Esophagus muscularis mucosa (tissue), 4 donors: Measurements from ENCODE around the gene FBXW10. TPM values are rescaled to one million over a fixed set of nuclear protein-coding genes. Genes with fewer than 3 reads are reported as not detected.
"Not testable (repeated sequence)": the region's sequence is repeated elsewhere in the genome, so short reads cannot be mapped to it uniquely, and the experiment has no call there.

Source experiments
- DNase-seq: peaks from one replicate; pipeline ENCODE4 v3.0.0-alpha.2; 2017; ENCODE audit errors: extremely low spot score
- H3K27ac ChIP-seq, 4 donors: fragments of 200-600 bp; sonication (generic); replicated peaks in 1 of 4; 1 replicate in 3 of 4; 2 replicates in 1 of 4; pipeline ENCODE4 v1.5.1; 2016 to 2019; ENCODE audit warnings: mild to moderate bottlenecking in 1 of 4
- H3K27me3 ChIP-seq, 4 donors: fragments of 200-600 bp; sonication (generic); one replicate each; pipeline versions ENCODE4 v1.5.1 to v1.6.0; 2016 to 2019
- H3K36me3 ChIP-seq, 4 donors: fragments of 200-600 bp; sonication (generic); one replicate each; pipeline ENCODE4 v1.5.1; 2016 to 2019
- H3K4me1 ChIP-seq, 4 donors: fragments of 200-600 bp; sonication (generic); one replicate each; pipeline ENCODE4 v1.5.1; 2016 to 2019
- H3K4me3 ChIP-seq, 4 donors: fragments of 200-600 bp; sonication (generic); 1 replicate in 2 of 4; 2 replicates in 2 of 4; pipeline ENCODE4 v1.5.1; 2016 to 2019; ENCODE audit warnings: mild to moderate bottlenecking in 4 of 4, moderate library complexity in 1 of 4
- H3K9me3 ChIP-seq, 4 donors: fragments of 200-600 bp; sonication (generic); 1 replicate in 3 of 4; 2 replicates in 1 of 4; pipeline ENCODE4 v1.5.1; 2016 to 2019
- WGBS: methylation state at CpG from one replicate; pipeline ENCODE4 v1.1.5; 2018; 5-methylcytosine and 5-hydroxymethylcytosine counted together
- intact Hi-C: fragments of 100-400 bp; cut with DNase I; formaldehyde crosslinking; loops from one replicate; pipeline ENCODE4 v1.15.1; 2023
- small RNA-seq, 3 donors: library from RNA; depleted of rRNA; stranded (forward); fragments of <200 nt; gene quantifications; one replicate each; pipeline ENCODE3, GENCODE V24; 2016
- total RNA-seq, 4 donors: library from RNA; depleted of rRNA; stranded (reverse); fragments of >200 nt; gene quantifications; one replicate each; pipeline versions ENCODE4 v1.1.0 to v1.2.1, GENCODE V29; 2016
- TF ChIP-seq, protein P1 (sequence below), 3 experiments: fragments of 200-600 bp in 2 of 3; fragments of 450-650 bp in 1 of 3; sonication (generic) in 2 of 3; IDR thresholded peaks; one replicate each; pipeline ENCODE4 v1.5.1; 2017 to 2019; ENCODE audit warnings: antibody characterized with exemption in 3 of 3, mild to moderate bottlenecking in 2 of 3, moderate library complexity in 1 of 3

FBXW10 gene
- total RNA-seq, 4 donors from 2014 or later: 0.42 TPM; not detected in 3

DNA sequence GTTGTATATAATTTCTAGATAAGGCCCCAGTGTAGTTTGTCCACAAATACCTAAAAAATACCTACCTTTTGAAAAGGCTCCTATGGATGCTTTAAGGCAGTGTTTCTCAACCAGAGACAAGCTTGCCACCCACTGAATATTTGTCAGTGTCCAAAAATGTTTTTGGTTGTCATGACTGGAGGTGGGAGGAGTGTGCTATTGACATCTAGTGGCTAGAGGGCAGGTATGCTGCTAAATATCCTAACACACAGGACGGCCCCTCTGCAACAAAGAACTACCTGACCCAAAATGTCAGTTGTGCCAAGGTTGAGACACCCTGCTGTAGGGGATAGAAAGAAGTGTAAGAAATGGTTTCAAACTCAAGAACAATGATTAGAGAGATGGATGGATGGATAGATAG lies 47.5 kb downstream of the FBXW10 start:
- H3K27ac ChIP-seq, DNase-seq, H3K4me3 ChIP-seq, H3K27me3 ChIP-seq, H3K9me3 ChIP-seq, intact Hi-C loops: not testable (repeated sequence)
- WGBS: 36% methylated on average over 1 of the region's 1 CpG
- Histone ChIP-seq H3K4me1 (peaks cover 0 to 12% (median 0%) of the 10 kb centered on the region in 4 donors), H3K36me3 (peaks cover 0 to 33% (median 2%) of the 10 kb centered on the region in 4 donors)

DNA sequence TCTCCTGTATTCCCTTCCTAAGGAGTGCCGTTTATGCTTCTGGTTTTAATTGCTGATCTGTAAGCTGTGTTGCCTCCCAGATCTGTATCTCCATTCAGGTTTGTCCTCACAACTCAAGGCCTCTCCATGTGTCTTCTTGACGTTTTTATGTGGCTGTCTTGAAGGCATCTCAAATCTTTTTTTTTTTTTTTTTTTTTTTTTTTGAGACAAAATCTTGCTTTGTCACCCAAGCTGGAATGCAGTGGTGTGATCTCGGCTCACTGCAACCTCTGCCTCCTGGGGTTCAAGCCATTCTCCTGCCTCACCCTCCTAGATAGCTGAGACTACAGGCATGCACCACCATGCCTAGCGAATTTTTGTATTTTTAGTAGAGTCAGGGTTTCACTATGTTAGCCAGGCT lies 51.0 kb downstream of the FBXW10 start:
- intact Hi-C loops, H3K27ac ChIP-seq, H3K4me3 ChIP-seq, DNase-seq, H3K27me3 ChIP-seq, H3K9me3 ChIP-seq: not testable (repeated sequence)
- WGBS: 69% methylated on average over 4 of the region's 4 CpGs
- Histone ChIP-seq H3K36me3 (peaks cover 0 to 42% (median 21%) of the 10 kb centered on the region in 4 donors), H3K4me1 (peaks cover 0 to 12% (median 0%) of the 10 kb centered on the region in 4 donors)

DNA sequence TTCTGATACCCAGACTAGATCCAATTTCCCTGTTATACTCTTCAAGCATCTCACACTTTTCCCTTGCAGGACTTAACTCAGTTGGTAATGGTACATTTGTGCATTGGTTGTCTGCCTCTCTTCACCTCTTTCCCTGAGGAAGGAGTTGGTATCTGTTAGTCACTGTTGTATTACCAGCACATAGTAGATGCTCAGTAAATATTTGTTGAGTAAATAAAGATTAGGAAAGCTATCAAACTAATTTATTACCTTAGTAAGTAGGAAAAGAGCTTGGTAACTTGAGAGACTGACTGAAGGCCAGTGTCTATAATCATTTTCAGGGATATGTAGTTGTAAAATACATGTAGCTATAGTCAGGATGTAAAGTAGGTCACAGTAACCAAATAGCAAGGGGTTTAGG lies 53.0 kb downstream of the FBXW10 start:
- H3K27ac ChIP-seq, H3K4me3 ChIP-seq, DNase-seq, H3K9me3 ChIP-seq, intact Hi-C loops, H3K27me3 ChIP-seq: not testable (repeated sequence)
- Histone ChIP-seq H3K36me3 (peaks cover 0 to 54% (median 31%) of the 10 kb centered on the region in 4 donors), H3K4me1 (peaks cover 0 to 12% (median 0%) of the 10 kb centered on the region in 4 donors)

DNA sequence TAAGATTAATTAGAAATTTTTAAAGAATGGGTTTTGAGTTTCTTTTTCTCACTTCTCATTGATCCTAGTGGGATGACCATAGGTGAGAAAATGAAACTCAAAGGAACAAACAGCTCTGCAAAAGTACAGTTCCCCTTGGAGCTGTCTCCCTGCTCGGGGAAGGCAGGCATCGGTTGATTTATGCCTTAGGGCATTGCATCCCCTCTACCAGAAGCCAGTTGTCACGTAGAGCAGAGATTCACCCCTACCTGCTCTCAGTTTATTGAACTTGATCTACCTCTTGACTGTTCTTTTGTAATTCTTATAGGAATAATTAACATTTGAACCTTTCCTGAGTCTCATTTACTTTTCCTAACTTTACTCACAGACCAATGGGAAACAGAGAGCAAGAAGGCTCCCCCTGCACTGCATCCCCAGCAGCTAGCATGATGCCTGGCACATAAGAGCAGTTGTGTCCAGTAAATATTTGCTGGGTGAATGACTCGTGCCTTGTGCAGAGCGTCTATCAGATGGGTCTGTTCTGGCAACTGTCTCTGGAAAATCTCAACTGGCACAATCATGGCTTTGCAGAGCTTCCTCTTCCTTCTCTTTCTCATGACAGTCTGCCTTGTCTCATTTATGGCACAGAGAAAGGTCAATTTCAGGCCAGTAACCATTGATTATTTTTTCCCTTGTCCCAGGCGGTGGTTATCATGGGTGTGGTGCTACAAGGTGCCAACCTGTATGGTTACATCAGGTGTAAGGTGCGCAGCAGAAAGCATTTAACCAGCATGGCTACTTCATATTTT lies 59.8 kb downstream of the FBXW10 start:
- DNase-seq, H3K4me3 ChIP-seq, H3K27me3 ChIP-seq, H3K27ac ChIP-seq, intact Hi-C loops, H3K9me3 ChIP-seq, H3K4me1 ChIP-seq: not testable (repeated sequence)
- peaks cover 3 to 68% (median 30%) of the 10 kb centered on the region in 4 donors for H3K36me3 ChIP-seq
- WGBS: 87% methylated on average over 3 of the region's 7 CpGs

DNA sequence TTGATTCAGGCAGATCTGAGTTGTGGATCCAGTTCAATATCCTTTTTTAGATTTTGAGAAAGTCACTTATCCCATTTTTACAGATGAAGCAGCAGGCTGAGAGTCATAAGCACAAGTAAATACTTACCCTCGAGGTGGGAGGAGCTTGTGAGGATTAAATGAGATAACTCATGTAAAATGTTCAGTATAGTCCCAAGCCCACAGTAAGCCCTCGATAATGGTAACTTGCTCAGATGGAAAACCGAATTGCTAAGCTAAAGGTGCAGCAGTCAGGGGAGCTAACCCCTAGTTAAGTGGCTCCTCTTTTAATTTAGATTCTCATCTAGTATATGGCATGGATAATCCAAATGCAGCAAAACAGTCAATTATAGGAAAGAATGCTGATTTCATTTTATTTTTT lies 72.1 kb downstream of the FBXW10 start:
- intact Hi-C loops, H3K4me3 ChIP-seq, H3K9me3 ChIP-seq, H3K27me3 ChIP-seq, H3K4me1 ChIP-seq, DNase-seq, H3K36me3 ChIP-seq, H3K27ac ChIP-seq: not testable (repeated sequence)
- 74% methylated on average over 3 of the region's 3 CpGs for WGBS

DNA sequence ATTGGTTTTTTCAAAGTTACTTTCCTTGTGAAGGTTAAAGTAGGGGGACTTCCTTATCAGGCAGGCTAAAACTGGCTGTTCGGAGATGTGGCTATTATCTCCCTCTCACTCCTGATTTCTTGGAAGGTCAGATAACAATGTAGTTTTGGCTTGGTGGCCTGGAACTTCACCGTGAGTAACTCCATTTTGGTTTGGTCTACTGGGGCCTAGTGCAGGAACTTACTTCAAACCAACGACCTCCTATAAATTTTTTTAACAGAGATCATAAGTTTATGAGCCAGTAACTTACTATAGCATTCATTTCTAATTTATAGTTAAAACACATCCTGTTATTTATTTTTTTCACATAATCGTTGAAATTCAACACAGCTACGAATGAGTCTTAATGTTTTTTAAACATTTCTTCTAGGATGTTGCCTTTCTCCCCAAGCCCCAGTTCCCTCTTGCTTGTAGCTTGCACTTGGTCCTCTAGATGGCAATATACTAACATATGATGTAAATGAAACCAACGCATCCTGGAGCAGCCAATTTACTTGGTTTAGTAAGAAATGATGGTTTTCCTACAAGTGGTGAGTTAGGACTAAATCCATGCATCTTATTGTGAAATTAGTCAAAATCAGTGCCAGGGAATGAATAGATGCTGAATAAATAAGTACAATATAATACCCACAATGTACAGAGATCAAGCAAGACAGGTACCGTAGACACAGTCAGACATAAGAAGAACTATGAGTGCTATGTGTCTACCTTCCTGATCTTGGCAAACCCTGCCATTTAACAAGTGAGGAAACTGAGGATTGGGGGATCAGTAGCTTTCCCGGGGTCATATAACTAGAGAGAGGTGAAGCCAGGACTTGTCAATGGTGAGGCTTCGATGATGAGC lies 72.9 kb downstream of the FBXW10 start:
- H3K27me3 ChIP-seq, H3K4me1 ChIP-seq, H3K4me3 ChIP-seq, H3K9me3 ChIP-seq, H3K27ac ChIP-seq, H3K36me3 ChIP-seq, DNase-seq, intact Hi-C loops: not testable (repeated sequence)
- TF ChIP-seq, protein P1, sequence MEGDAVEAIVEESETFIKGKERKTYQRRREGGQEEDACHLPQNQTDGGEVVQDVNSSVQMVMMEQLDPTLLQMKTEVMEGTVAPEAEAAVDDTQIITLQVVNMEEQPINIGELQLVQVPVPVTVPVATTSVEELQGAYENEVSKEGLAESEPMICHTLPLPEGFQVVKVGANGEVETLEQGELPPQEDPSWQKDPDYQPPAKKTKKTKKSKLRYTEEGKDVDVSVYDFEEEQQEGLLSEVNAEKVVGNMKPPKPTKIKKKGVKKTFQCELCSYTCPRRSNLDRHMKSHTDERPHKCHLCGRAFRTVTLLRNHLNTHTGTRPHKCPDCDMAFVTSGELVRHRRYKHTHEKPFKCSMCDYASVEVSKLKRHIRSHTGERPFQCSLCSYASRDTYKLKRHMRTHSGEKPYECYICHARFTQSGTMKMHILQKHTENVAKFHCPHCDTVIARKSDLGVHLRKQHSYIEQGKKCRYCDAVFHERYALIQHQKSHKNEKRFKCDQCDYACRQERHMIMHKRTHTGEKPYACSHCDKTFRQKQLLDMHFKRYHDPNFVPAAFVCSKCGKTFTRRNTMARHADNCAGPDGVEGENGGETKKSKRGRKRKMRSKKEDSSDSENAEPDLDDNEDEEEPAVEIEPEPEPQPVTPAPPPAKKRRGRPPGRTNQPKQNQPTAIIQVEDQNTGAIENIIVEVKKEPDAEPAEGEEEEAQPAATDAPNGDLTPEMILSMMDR (IDR thresholded peaks at IDR 0.05): peak; percentile 55 to 71 (median 61)
- 45% methylated on average over 8 of the region's 9 CpGs for WGBS

DNA sequence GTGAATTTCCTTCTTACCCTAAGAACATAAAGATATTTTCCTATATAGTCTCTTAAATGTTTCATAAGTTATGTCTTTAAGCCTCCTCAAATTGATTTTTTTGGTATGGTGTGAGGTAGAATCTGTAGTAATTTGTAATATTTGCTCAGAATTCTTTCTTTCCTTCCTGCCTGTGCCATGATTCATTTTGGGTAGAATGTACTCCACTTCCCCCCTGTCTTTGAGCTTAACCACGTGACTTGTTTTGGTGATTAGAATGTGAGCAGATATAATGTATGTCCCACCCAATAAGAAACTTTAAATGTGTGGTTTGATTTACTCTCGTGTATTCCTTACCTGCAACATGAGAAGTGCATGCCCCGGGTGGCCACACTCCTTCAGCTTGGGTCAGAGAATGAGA lies 77.6 kb downstream of the FBXW10 start:
- H3K36me3 ChIP-seq, H3K4me1 ChIP-seq, H3K27ac ChIP-seq, DNase-seq, intact Hi-C loops, H3K4me3 ChIP-seq, H3K9me3 ChIP-seq, H3K27me3 ChIP-seq: not testable (repeated sequence)
- 76% methylated on average over 3 of the region's 3 CpGs for WGBS

DNA sequence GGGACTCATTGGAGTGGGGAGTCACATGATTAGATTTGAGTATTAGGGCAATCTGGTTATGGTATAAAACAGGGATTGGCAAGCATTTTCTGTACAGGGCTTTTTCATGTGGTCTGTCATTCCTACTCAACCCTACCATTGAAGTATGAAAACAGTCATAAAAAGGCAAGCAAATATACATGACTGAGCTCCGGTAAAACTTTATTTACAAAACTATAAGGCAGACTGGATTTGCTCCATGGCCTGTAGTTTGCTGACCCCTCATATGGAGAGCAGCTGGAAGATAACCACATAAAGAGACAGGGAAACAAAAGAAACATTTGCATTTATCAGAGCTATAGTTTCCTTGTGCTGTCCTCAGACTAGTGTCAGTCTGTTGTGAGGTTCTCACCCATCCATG lies 83.8 kb downstream of the FBXW10 start:
- DNase-seq, intact Hi-C loops, H3K36me3 ChIP-seq, H3K4me1 ChIP-seq, H3K9me3 ChIP-seq, H3K27ac ChIP-seq, H3K4me3 ChIP-seq, H3K27me3 ChIP-seq: not testable (repeated sequence)
- WGBS: no CpG with 5 or more reads among the region's 1 CpG

Small RNAs within 50 kb of the gene (small RNA-seq; reads per million reads assigned to genes)
- gene AC026271.4: 0 reads per million in 3 donors

Other genes with a start within 250 kb of the FBXW10 start
- gene TBC1D28, start 99.7 kb upstream of the FBXW10 start, total RNA-seq: not detected
- 1 to 10 TPM; 5.4 to 8.4 (median 7.9) TPM for gene FOXO3B, start 61.7 kb upstream of the FBXW10 start, total RNA-seq
- gene TVP23B, start 37.1 kb downstream of the FBXW10 start, total RNA-seq: 10 to 100 TPM; 23.3 to 31.3 (median 27.2) TPM
- 10 to 100 TPM; 19.2 to 29.1 (median 22.3) TPM for gene PRPSAP2, start 114.1 kb downstream of the FBXW10 start, total RNA-seq
- not detected for gene SLC5A10, start 208.1 kb downstream of the FBXW10 start, total RNA-seq